C1 segment of cervical spinal cord (tissue), 14 donors: ENCODE results near the gene PLGRKT.
"Not testable (repeated sequence)": the region's sequence is repeated elsewhere in the genome, so short reads cannot be mapped to it uniquely, and the experiment has no call there.

Experiments
- DNase-seq, 14 donors: peaks; one replicate each; lab custom pipeline; 2025; lab: John Stamatoyannopoulos, UW

PLGRKT gene

GRCh38 chr9:5382479-5382878 is 55.2 kb downstream of the PLGRKT start:
- DNase-seq = no peak

- no peak for DNase-seq
Measured at GRCh38 chr9:5375790-5376477, 61.8 kb downstream of the PLGRKT start.

GRCh38 chr9:5375091-5375490 is 62.6 kb downstream of the PLGRKT start:
- no peak for DNase-seq

- DNase-seq = no peak
Measured at GRCh38 chr9:5364294-5365024, 73.3 kb downstream of the PLGRKT start.

- no peak for DNase-seq
Measured at GRCh38 chr9:5361326-5362010, 76.3 kb downstream of the PLGRKT start.

DNA sequence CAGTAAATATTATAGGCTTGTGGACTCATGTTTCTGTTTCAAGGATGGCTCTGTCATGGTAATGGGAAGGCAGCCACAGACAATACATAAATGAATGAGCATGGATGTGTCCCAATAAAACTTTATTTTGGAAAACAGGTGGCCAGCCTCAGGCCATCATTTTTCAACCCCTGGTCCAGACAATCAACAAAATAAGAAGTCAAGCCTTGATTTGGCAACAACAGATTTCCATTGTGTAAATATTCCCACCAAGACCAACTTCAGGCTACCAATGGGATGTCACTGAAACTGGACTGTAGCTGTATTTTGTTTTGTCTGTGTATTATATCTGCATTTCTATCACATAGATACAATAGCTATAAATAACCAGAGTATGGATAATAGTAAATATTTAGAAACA is 77.4 kb downstream of the PLGRKT start:
- DNase-seq = no peak

- DNase-seq = no peak
Measured at GRCh38 chr9:5357431-5358105, 80.2 kb downstream of the PLGRKT start.

GRCh38 chr9:5355817-5356216 is 81.9 kb downstream of the PLGRKT start:
- peak in 1 of 14 donors; percentile 3 for DNase-seq

DNA sequence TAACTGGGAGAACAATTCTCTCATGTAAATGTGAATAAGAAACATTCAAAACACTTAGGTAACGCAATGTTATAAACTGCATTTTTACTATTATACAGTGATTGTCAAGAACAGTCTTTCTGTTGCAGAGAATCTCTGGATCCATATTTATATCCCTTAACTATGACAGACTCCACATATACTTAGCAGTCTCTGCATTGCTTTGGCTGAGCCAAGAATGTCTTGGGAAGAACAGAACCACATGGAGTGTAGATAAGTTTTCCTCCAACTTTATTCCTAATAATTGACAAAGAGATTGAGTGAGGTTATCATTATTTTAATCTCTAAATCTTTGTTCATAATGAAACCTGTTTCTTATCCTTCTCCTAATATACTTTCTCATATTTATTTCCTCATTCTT is 82.5 kb downstream of the PLGRKT start:
- no peak for DNase-seq

DNA sequence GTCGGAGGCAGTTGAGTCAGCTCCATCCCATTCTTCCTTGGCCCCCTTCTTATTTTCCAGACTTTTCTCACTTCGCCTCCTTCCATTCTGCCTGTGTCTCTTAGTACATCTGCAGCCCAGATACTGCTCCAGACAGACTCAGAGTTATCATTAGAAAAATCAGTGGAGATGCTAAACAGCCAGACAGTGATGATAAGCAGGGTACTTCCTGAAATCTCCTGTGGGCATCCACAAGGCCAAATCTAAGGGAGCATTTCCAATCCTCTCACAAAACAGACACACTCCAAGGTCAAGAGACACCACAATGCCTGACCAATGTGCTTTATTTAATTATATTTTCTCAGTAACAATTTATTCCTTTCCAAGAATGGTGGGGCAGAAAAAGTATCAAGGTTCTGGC is 83.5 kb downstream of the PLGRKT start:
- no peak for DNase-seq

- no peak for DNase-seq
Measured at GRCh38 chr9:5352637-5353248, 85.0 kb downstream of the PLGRKT start.

DNA sequence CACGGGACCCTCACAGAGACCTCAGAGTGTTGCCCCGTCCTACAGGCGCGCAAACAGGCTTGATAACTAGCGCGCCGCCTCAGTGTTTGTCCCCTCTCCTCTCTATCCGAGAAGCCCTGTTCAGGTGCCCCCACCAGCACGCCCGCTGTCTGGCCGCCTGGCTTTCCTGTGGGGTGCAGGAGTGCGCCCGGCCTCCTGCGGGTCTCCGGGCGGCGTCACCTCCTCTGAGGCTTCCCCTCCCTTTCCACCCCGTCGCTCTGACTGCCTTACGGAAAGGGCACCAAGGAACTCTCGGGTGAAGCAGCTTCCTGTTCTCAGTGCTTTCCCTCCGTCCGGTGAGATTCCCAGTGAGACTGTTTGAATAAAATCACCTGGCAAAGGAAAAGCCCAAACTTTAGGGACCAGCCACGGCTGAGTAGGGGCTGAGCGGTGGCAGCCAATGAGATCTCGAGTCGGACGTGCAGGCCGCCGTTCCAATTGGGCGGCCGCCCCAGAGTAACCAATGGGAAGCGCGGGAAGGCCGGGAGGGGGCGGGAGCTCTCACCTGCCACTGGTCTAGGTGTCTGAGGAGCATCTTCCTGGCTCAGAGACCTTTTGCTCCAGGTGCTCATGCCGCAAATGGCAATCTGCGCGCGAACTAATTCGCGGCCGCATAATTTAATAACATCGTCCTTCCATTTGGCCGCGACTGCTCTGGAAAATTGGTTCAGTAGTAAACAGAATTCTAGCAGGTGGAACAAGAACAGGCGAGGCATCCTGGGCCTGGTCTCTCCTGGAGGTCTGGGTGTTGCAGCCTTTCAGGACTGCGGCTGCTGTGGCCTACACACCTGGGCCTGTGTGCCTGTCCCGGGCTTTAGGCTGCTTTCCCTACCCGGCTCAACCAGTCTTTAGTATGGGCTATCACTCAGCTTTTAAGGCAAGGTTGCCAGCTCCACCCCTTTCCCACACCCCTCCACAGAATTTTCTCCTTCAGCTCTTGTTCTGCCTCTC is 98.4 kb downstream of the PLGRKT start, which contains the start of gene RLN1:
Gene RLN1, minus strand, starts transcription at position 885 of the 990 bp plus-strand sequence. Its CDS starts 130 bp downstream, at position 755.
- peak in 5 of 14 donors; percentile 2 to 15 (median 5) for DNase-seq

DNA sequence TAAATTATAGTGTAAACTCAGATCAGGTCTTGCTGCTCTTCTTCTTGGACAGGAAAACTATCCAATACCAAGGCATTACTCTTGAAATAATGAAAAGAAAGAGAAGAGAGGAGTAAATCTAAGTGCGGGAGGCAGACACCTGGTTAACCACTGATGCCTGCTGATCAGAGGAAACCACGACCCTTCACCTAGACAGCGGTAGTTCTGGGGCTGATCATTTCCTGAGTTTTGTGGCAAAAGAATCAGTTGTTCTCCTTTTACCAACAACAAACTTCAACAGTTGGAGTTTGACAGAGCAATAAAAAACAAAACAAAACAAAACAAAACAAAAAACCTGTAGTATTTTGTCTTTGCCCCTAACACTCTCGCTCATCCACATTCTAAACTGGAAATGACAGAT is 101.0 kb downstream of the PLGRKT start:
- DNase-seq = no peak

DNA sequence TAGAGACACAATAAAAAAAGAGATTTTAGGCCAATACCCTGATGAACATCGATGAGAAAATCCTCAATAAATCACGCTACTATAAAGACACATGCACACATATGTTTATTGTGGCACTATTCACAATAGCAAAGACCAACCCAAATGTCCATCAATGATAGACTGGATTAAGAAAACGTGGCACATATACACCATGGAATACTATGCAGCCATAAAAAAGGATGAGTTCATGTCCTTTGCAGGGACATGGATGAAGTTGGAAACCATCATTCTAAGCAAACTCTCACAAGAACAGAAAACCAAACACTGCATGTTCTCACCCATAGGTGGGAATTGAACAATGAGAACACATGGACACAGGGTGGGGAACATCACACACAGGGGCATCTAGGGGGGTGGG is 106.4 kb downstream of the PLGRKT start:
- DNase-seq = not testable (repeated sequence)

DNA sequence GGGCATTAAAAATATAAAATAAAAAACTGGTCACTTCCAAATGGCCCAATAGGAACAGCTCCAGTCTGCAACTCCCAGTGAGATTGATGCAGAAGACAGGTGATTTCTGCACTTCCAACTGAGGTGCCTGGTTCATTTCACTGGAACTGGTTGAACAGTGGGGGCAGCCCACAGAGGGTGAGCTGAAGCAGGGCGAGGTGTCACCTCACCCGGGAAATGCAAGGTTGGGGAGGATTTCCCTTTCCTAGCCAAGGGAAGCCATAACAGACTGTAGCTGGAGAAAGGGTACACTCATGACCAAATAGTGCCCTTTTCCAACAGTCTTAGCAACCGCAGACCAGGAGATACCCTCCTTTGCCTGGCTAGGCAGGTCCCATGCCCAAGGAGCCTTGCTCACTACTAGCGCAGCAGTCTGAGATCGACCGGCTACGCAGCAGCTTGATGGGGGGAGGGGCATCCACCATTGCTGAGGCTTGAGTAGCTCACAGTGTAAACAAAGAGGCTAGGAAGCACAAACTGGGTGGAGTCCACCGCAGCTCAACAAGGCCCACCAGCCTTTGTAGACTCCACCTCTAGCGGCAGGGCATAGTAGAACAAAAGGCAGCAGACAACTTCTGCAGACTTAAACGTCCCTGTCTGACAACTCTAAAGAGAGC is 110.7 kb downstream of the PLGRKT start:
- DNase-seq = no peak

- DNase-seq = no peak
Measured at GRCh38 chr9:5326187-5326586, 111.5 kb downstream of the PLGRKT start.

GRCh38 chr9:5321601-5322000 is 116.1 kb downstream of the PLGRKT start:
- not testable (repeated sequence) for DNase-seq

DNA sequence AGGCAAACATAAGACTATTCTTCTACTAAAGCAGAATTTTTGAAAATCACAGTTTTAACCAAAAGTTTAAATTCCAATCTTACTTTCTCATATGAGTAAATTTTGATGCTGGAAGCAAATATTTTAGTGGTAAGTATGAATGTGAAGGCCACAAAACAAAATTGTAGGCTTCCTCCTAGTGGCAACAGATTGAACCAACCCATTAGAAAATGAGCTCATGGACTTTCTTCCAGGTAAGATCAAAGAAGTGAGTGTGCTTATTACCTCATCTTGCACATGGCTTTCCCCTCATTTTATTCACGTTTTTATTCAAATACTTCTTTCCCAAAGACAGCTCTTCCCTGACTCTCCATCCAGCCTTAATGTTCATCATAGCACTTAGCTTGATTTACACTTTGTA is 116.7 kb downstream of the PLGRKT start:
- no peak for DNase-seq

- DNase-seq = not testable (repeated sequence)
Measured at GRCh38 chr9:5316406-5316805, 121.3 kb downstream of the PLGRKT start.
